GM12864 (cell line): ENCODE measurements around the gene CACNB2.
"Not testable (repeated sequence)": the region's sequence is repeated elsewhere in the genome, so short reads cannot be mapped to it uniquely, and the experiment has no call there.

Source experiments
- DNase-seq: peaks from one replicate; pipeline ENCODE4 v3.0.0-alpha.2; 2011; ENCODE audit warnings: low read depth
- H3K4me3 ChIP-seq: 2 replicates; pipeline ENCODE4 v1.5.1; 2011; ENCODE audit warnings: mild to moderate bottlenecking, low read depth, low read length, control low read depth
- CTCF ChIP-seq: IDR thresholded peaks from 2 replicates; pipeline ENCODE4 v1.5.1; 2011; ENCODE audit warnings: low read depth, mild to moderate bottlenecking, moderate library complexity, low read length, control low read depth, inconsistent platforms; ENCODE audit errors: missing control alignments

The CACNB2 gene

GRCh38 chr10:18561861-18562551 lies 421.8 kb downstream of the CACNB2 start:
- DNase-seq, result no peak
- no peak for TF ChIP-seq CTCF
- no peak overlapping the region for H3K4me3 ChIP-seq

- TF ChIP-seq CTCF, result no peak
- no peak overlapping the region for H3K4me3 ChIP-seq
- DNase-seq, result no peak
Observed at GRCh38 chr10:18563003-18563726, 422.9 kb downstream of the CACNB2 start.

- no peak overlapping the region for H3K4me3 ChIP-seq
- no peak for TF ChIP-seq CTCF
- no peak for DNase-seq
Observed at GRCh38 chr10:18565006-18565405, 424.8 kb downstream of the CACNB2 start.

- H3K4me3 ChIP-seq, result no peak overlapping the region
- no peak for TF ChIP-seq CTCF
- DNase-seq, result no peak
Observed at GRCh38 chr10:18566177-18566576, 426.0 kb downstream of the CACNB2 start.

- no peak for TF ChIP-seq CTCF
- H3K4me3 ChIP-seq, result no peak overlapping the region
- no peak for DNase-seq
Observed at GRCh38 chr10:18567343-18567856, 427.2 kb downstream of the CACNB2 start.

- H3K4me3 ChIP-seq, DNase-seq: not testable (repeated sequence)
Observed at GRCh38 chr10:18570386-18570785, 430.2 kb downstream of the CACNB2 start.

- TF ChIP-seq CTCF, result no peak
Observed at GRCh38 chr10:18571076-18571475, 430.9 kb downstream of the CACNB2 start.

More at GRCh38 chr10:18571076-18571475, 430.9 kb downstream of the CACNB2 start:
- no peak overlapping the region for H3K4me3 ChIP-seq
- DNase-seq, result no peak
